HG03064 (cell line): ENCODE results near the gene AGBL4.

Experiments used
- ATAC-seq: cut with Tn5 transposase; IDR thresholded peaks from one replicate; pipeline ENCODE4 v1.9.1; 2021; ENCODE audit warnings: low read depth; ENCODE audit not compliant: unreplicated experiment

Gene AGBL4

GRCh38 chr1:48953617-48954016 lies 1070.1 kb downstream of the AGBL4 start:
- no peak for ATAC-seq

GRCh38 chr1:48948562-48948961 lies 1075.2 kb downstream of the AGBL4 start:
- no peak for ATAC-seq

- no peak for ATAC-seq
These were observed 1075.8 kb downstream of the AGBL4 start for GRCh38 chr1:48947761-48948537.

GRCh38 chr1:48946070-48946469 lies 1077.7 kb downstream of the AGBL4 start:
- no peak for ATAC-seq

- ATAC-seq = no peak
These were observed 1078.9 kb downstream of the AGBL4 start for GRCh38 chr1:48944811-48945210.

- ATAC-seq = no peak
These were observed 1079.9 kb downstream of the AGBL4 start for GRCh38 chr1:48943826-48944225.

- ATAC-seq = no peak
These were observed 1080.4 kb downstream of the AGBL4 start for GRCh38 chr1:48943393-48943792.

- ATAC-seq = no peak
These were observed 1082.6 kb downstream of the AGBL4 start for GRCh38 chr1:48940962-48941732.

GRCh38 chr1:48940354-48940753 lies 1083.4 kb downstream of the AGBL4 start:
- ATAC-seq = no peak

GRCh38 chr1:48939828-48940227 lies 1083.9 kb downstream of the AGBL4 start:
- ATAC-seq = no peak

- ATAC-seq = no peak
These were observed 1084.7 kb downstream of the AGBL4 start for GRCh38 chr1:48939042-48939441.

- no peak for ATAC-seq
These were observed 1086.0 kb downstream of the AGBL4 start for GRCh38 chr1:48937732-48938131.

- ATAC-seq = no peak
These were observed 1087.3 kb downstream of the AGBL4 start for GRCh38 chr1:48936436-48936835.

- ATAC-seq = no peak
These were observed 1091.4 kb downstream of the AGBL4 start for GRCh38 chr1:48932366-48932765.

GRCh38 chr1:48931506-48932192 lies 1092.1 kb downstream of the AGBL4 start:
- no peak for ATAC-seq

GRCh38 chr1:48930011-48930410 lies 1093.7 kb downstream of the AGBL4 start:
- ATAC-seq = no peak

- ATAC-seq = no peak
These were observed 1099.7 kb downstream of the AGBL4 start for GRCh38 chr1:48924099-48924498.

GRCh38 chr1:48923116-48923515 lies 1100.6 kb downstream of the AGBL4 start:
- no peak for ATAC-seq

GRCh38 chr1:48920851-48921250 lies 1102.9 kb downstream of the AGBL4 start:
- no peak for ATAC-seq

- no peak for ATAC-seq
These were observed 1105.7 kb downstream of the AGBL4 start for GRCh38 chr1:48917901-48918603.

GRCh38 chr1:48917070-48917454 lies 1106.7 kb downstream of the AGBL4 start:
- no peak for ATAC-seq
